Hematopoietic multipotent progenitor cell treated with erythropoietin and hydrocortisone succinate and interleukin-3 and kit ligand, for 17 days (in vitro differentiated cells): ENCODE results near the gene C12orf75.
"Not testable (repeated sequence)": the region's sequence is repeated elsewhere in the genome, so short reads cannot be mapped to it uniquely, and the experiment has no call there.

ENCODE experiments used
- DNase-seq: peaks from one replicate; pipeline ENCODE4 v3.0.0-alpha.2; 2015; ENCODE audit warnings: low spot score

The C12orf75 gene

DNA sequence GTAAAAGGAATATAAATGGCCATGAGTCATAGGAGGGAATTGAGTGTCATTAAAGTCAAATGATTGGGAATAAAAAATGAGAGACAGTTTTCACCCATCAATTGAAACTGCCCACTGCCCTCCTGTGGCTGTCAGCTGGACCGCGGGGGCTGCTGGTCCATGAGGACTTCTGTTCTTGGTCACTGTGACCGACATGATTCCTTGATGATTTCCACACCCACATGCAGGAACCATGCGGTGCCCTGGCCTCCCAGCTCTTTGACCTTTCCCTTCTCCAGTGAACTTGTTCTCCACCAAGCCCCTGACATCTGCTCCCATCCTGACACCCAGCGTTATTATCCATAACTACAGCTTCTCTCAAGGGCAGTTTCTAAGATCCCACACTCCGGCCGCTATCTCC is 48.4 kb downstream of the C12orf75 start:
- no peak for DNase-seq

DNA sequence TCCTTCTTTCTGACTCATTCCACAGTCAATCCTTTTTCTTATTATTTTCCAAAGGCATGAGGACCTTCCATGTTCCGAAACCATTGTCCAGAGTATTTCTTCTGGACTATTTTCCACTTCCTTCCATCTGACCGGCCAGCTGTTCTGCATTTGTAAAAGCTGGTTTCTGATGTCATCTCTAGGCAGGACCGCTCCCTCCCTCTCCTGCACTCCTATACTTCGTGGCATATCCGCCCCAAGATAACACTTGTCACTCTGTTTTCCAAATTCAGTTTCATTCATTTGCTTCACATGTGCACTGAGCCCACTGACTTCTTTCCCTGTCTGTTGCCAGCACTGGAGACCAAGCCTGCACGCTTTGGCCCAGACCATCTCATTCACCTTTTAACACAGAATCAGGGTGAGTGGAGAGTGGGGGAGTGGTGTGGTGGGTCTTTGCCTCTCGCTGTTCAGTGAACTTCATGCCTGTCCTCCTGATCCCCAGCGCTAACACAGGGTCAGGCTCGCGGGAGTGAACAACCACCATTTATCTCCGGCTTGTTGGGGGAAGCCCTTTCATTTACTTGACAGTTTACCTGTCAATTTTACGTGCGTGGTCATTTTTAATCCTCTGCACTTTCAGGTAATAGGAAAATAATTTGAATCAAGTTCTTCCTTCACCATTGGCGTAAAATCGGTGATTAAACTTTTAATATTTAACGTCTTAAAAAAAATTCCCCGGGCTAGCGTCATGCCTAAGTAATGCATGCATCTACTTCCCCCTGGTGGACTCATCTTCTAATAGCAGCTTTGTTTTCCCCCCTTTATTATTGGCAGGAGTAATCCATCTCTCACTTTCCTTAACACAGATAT is 52.5 kb downstream of the C12orf75 start:
- DNase-seq: peak; percentile 18

DNA sequence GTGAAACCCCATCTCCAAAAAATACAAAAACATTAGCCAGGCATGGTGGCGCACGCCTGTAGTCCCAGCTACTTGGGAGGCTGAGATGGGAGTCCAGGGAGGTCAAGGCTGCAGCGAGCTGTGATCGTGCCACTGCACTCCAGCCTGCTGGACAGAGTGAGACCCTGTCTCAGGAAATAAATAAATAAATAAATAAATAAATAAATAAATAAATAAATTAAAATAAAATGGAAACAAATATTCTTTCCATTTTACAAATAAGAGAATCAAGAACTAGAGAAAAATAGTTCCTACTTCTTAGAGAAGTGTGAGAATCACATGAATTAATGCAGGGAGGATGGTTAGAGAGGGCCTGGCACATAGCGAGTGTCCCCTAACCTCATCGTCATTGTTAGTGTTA is 53.7 kb downstream of the C12orf75 start:
- DNase-seq: no peak

DNA sequence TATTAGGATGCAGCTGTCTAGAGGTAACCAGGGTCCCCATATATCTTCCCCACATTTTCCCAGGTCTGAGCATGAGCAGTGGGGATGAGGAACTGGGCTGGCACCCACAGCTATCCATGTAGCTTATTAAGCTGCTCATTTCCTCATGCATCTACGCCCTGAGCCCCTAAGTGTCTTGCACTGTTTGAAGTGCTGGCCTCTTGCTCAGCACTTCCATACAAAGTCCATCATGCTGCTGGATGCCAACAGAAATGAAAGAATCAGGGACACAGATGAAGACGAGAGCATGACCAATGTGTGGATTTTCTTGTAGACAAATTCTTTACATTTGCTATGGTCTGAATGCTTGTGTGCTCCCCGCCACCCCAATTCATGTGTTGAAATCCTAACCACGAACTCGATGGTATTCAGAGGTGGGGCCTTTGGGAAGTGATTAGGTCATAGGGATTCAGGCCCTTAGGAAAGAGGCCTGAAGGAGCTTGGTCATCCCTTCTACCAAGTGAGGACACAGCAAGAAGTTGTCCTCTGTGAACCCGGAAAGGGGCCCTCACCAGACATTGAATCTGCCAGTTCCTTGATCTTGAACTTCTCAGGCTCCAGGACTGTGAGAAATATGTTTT is 54.5 kb downstream of the C12orf75 start:
- no peak for DNase-seq

DNA sequence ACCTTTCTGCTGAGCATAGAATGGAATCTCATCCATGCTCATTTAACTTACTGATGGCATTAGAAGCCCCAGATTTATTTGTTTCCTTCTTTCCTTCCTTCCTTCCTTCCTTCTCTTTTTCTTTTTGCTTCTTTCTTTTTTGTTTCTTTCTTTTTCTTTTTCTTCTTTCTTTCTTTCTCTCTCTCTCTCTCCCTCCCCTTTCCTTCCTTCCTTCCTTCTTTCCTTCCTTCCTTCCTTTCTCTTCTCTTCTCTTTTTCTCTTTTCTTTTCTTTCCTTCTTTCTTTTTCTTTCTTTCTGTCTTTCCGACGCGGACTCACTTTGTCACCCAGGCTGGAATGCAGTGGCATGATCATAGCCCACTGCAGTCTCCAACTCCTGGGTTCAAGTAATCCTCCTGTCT is 55.9 kb downstream of the C12orf75 start:
- no peak for DNase-seq

DNA sequence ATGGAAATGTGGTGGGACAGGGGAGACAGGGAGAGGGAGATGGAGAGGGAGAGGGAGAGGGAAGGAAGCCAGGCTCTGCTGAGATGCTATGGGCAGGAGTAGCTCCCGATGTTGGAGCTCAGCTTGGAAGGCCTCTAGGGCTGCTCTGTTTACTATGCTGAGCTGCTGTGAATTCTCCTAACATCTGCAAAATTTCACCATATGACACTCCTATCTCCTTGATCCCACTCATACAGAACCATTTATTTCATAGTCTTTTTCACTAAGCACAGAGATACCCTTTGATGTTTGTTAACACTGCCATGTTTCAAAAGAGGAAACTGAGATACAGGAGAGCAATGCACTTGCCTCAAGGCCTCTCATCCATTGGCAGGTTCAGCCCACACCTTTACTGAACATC is 60.7 kb downstream of the C12orf75 start:
- no peak for DNase-seq

DNA sequence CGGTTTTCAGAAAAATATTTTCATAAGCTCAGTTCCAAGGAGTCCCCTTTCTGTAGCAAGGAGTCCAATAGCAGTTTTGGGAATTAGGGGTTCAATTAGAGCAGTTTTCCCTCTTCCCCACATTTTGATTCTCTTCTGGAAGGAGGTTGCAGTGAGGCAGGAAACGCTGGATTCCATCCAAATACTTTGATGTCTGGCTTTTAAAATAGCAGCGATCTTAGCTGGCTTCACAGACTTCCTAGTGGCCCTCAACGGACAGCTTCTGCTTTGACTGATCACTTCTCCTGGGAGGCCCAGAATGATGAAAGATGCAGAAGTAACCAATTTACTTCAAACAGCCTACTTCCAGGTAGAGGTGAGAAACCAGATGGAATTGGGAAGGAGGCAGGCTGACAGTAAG is 63.1 kb downstream of the C12orf75 start:
- DNase-seq: no peak

DNA sequence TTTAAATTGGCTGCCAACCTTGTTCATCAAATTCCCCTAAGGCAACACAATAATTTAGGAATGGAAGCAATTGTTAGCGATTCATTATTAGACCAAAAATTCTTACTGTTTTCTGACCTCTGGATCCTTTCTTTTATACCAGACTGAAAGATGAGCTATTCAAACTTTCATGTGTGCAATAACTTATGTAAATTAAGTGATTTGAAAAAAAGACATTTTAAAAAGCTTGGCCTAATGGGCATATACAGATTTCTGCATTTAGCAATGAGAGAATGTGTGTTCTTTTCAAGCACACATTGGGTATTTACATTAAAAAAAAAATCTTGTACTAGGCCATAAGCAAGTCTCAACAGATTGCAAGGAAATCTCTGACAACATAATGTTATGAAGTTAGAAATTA is 65.5 kb downstream of the C12orf75 start:
- DNase-seq: no peak

DNA sequence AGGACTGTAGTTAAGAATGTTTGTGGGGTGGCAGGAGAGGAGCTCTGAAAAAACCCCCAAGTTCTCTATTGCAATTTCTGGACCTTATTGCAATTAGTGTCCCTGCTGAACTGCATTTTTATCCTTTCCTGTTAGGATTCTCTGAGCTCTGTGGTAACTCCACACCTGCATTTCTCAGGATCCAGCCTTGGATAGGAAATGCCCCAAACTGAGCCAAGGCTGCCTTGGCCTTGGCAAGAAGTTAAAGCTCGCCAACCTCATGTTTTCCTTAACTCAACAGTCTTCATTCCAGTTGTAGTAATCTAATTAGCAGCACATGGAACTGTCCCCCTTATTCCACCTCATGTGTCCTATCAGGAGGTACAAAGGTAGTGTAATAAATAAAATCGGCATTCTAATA is 66.5 kb downstream of the C12orf75 start:
- no peak for DNase-seq

DNA sequence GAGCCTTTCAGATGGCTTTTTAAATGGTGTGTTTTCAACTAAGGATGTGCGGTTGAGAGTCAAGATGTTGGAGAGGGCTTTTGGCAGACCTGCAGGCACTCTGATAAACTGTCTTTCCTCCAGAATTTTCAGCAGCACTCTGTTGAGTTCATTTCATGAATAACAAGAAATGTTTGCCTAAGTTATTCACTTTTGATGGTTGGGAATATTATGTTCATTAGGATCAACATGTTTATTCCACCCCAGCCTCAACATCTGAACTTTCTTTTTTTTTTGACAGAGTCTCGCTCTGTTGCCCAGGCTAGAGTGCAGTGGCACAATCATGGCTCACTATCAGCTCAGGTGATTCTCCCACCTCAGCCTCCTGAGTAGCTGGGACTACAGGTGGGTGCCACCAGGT is 68.4 kb downstream of the C12orf75 start:
- no peak for DNase-seq

DNA sequence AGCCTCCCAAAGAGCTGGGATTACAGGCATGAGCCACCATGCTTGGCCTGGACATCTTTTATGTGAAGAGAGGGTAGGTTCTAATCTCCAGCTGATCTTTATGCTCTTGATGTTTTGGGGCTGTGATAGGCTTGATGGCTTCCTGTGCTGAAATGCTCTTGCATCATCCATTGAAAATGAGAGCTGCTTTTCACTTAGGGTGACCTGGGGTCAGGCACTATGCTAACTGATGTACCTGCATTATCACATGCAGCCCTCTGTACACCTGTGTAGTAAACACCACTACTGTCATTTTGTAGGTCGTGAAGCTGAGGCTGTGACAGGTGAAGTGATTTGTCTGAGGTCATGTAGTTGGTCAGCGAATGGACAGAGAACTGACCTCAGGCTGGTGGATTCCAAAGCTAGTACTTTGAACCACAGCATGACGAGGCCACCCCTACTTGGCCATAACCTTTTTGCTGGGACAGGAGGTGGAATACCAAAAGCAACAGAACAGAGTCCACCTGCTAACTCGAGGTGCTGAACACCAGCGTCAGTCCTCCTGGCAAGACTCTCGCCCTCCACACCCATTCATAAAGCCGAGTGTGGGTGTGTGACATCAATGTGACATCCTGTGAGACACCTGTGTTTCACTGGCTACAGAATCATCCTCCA is 69.1 kb downstream of the C12orf75 start:
- no peak for DNase-seq

DNA sequence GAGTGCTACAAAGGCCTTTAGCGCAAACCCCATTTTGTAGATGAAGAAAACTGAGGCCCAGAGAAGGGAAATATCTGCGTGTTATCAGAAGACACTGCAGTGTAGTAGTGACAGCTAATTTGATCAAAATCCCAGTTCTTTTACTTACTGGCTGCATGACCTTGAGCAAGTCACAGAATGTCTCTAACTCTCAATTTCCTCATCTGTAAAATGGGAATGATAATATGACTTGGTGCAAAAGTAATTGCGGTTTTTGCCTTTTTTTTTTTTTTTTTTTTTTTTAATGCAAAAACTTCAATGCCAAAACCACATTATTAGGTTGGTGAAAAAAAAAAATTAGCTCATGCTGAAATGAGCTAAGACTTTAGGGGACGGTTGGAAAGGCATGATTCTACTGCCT is 69.7 kb downstream of the C12orf75 start:
- DNase-seq: no peak

DNA sequence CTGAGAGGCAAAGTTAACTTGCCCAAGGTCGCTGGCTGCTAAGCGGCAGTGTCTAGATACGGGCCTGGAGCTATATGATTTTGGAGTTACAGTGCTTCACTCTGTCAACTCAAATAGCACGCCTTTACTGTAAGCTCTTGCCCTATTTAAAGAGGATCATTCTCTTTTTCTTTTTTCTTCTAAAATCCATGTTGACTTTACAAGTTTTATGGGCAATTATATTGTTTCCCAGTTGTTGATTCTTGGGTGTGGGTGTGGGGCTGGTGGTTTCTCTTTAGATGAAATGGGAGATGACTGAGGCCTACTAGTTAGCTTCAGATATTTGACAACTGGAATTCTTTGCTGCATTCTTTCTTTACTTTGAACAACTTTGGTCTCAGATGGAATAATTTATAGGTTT is 70.7 kb downstream of the C12orf75 start:
- no peak for DNase-seq

DNA sequence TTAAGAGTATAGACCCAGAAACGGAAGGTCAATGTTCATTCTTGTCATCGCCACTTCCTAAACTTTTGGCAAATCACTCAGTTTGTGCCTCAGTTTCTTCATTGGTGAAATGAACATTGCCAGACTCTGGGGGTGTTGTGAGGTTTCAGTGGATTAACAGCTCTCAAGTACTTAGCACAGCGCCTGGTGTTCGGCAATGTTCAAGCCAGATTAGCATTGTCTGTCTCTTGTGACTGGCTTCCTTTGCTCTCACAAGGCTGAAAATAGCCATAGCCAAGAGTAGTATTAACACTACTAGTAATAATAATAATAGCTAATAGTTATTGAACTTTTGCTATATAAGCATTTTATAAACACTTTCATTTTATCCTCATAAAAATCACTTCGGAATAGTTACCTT is 71.9 kb downstream of the C12orf75 start:
- DNase-seq: no peak

DNA sequence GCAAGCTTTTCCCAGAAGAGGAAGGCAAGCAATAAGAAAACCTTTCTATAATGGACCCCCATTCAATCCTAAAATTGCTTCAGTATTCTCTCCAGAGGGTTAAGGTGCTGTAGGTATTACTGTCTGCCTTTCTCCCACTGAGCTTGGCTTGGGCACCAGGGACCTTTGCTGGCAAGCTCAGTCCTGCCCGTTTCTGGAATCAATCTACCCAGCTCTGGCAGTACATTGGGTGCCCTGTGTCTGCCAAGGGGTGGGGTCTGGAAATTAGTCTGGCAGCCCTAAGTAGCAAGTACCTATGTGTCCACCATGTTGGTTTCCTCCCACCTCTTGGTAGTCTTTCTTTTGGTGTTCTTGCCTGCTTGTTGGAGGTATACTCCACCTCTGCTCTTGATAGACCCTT is 72.6 kb downstream of the C12orf75 start:
- DNase-seq: no peak

DNA sequence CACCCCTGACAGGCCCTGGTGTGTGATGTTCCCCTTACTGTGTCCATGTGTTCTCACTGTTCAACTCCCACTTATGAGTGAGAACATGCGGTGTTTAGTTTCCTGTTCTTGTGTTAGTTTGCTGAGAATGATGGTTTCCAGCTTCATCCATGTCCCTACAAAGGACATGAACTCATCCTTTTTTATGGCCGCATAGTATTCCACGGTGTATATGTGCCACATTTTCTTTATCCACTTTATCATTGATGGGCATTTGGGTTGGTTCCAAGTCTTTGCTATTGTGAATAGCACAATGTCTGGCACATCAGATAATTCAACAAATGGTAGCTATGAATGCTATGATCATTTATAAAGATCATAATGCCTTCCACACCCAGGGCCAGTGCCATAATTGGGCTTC is 73.6 kb downstream of the C12orf75 start:
- DNase-seq: not testable (repeated sequence)

DNA sequence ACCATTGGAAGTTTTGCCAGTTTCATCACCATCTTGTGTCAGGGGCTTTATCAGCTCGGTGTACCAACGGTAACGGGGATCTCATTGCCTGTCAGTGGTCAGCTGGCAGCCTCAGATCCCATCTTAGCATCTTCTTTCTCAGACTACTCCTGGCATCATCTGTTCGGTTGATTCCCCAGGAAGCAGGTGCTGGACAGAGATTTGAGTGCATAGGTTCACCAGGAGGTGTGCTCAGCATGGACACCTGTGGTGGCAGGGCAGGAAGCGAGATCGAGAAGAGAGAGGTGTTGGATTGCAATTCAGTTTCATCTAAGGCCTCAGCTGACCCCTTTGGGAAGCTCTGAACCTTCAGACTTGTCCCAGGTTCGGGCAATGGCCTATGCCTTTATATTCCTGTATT is 76.0 kb downstream of the C12orf75 start:
- DNase-seq: no peak

DNA sequence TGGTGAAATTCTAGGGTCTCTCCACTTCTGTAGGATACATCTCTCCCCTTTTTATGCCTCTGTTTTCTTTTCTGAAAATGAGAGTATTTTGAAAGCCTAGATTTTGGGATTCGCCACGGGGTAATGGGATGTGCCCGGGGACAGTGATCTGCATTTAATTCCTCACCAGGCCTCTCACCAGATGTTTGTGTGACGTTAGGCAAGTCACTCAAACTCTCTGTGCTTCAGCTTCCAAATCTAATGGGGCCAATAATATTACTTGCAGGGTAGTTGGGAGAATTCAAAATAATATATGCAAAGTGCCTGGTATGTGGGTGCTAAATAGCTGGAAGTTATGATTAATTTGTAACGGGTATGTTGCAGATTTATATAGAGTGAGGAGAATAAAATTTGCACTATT is 78.8 kb downstream of the C12orf75 start:
- no peak for DNase-seq

DNA sequence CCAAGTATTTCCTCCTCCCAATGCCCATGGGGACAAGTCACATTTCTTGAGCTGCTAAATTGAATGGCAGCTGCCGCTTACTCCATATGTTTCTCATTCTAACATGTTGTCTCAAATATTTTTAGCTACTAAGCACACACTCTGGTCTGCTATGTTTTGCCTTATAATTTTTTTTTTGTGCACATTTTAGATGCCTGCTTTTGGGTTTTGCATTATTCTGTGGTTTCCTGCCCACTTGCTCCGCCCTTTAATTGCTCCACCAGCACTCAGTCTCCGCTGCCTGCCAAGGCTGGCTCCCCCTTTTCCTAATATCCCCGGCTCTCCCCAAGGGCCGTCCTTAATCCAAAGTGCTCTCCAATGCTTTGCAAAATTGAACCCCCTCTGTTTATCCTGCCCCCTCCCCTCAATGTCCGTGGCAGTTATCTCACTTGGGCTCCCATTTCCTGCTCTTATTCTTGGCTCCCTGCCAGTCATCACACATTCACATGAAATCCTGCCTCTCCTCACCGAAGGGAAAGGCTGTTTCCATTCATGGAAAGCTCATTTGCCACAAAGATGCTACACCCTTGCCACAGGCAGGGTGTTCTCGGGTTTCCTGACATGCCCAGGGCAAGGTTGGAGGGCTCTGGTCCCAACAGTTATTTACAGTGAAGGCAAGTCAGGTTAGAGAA is 79.4 kb downstream of the C12orf75 start:
- no peak for DNase-seq

DNA sequence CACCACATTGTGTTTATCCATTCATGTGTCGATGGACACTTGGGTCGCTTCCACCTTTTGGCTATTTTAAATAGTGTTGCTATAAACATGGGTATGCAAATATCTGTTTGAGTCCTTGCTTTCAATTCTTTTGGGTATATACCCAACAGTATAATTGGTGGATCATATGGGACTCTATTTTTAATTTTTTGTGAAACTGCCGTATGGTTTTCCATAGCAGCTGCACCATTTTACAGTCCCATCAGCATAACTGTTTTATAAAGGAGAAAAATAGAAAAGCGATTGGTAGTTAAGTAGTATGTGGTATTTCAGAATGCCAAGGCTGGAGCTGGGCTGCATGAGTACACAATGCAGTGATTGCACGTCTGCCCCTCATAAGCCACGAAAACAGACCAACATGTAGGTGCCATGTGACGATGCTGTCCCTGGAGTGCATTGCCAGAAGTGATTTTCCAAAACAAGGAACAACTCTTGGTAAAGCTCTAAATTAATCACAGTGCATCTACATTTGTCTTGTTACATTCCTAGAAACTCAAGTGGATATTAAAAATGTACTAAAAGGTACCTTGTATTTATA is 83.5 kb downstream of the C12orf75 start:
- no peak for DNase-seq

DNA sequence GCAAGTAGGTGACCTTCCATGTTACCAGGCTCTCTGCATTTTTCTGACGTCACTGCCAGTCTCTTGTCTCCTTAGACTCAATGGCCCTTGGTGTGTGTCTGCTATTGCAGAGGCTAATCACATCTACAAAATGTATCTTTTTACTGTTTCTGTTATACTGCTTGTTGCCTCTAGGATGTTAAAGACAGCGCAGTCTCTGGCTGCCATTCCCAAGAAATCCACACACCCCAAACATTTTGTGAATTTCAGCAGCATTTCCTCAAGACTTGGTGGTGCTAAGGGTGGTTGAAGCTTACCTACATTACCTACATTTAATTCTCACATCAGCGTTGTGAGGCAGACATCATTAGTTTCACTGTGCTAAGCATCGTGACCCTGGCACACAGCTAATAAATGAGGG is 87.2 kb downstream of the C12orf75 start:
- no peak for DNase-seq

DNA sequence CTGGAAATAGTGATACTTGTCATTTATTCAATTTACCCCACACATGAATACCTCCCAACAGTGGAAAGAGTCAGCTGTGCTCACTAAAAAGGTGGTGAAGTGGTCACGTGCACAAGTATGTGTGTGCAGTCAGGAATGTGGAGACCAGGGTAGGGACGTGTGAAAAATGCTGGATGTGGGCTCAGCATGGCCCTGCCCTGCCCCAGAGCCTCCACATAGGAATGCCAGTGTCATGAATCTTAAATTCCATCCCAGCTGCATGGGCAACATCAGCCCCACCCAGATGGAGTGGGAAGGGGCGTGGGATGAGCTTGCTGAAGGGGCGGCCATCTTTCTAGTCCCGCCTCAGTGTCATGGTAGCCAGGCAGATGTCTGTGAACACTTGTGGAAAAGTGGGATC is 87.7 kb downstream of the C12orf75 start:
- DNase-seq: no peak
